Upper lobe of right lung (tissue), 1 donor: ENCODE results near the gene C11orf21. TPM values are rescaled to one million over a fixed set of nuclear protein-coding genes. Genes with fewer than 3 reads are reported as not detected.

Experiments
- ATAC-seq: fragments of 200-7000 bp; cut with Tn5 transposase; one replicate; pipeline ENCODE4 v1.9.1; 2020; ENCODE audit warnings: mild to moderate bottlenecking, moderate library complexity
- DNase-seq: peaks from one replicate; pipeline ENCODE4 v3.0.0-alpha.2; 2020
- H3K27ac ChIP-seq: fragments of 200-600 bp; one replicate; pipeline ENCODE4 v1.8.0; 2022
- H3K27me3 ChIP-seq: fragments of 200-600 bp; one replicate; pipeline ENCODE4 v1.8.0; 2022; ENCODE audit warnings: mild to moderate bottlenecking
- H3K36me3 ChIP-seq: fragments of 200-600 bp; one replicate; pipeline ENCODE4 v1.8.0; 2022
- H3K4me1 ChIP-seq: fragments of 200-600 bp; one replicate; pipeline ENCODE4 v1.8.0; 2022
- H3K4me3 ChIP-seq: fragments of 200-600 bp; one replicate; pipeline ENCODE4 v1.8.0; 2022; ENCODE audit warnings: mild to moderate bottlenecking
- H3K9me3 ChIP-seq: fragments of 200-600 bp; one replicate; pipeline ENCODE4 v1.8.0; 2022
- intact Hi-C: fragments of 100-400 bp; cut with DNase I; formaldehyde crosslinking; loops from one replicate; pipeline ENCODE4 v1.11.0; 2022
- total RNA-seq: library from RNA; stranded (reverse); fragmentation: NEBNext Ultra II Directional; extraction: Animal tissue kit (Norgen Biotek cat#: 25700); gene quantifications from one replicate; pipeline ENCODE4 v1.2.1, GENCODE V29; 2021
- TF ChIP-seq, protein P1 (sequence below): fragments of 200-600 bp; IDR thresholded peaks from one replicate; pipeline ENCODE4 v1.8.0; 2022; ENCODE audit warnings: antibody characterized with exemption
- donor health status: DM: no; HTN: yes; CAD: no; lungs with severe emphysema.

Gene C11orf21
- total RNA-seq, 1 donor from 2014 or later = 6.5 TPM

DNA sequence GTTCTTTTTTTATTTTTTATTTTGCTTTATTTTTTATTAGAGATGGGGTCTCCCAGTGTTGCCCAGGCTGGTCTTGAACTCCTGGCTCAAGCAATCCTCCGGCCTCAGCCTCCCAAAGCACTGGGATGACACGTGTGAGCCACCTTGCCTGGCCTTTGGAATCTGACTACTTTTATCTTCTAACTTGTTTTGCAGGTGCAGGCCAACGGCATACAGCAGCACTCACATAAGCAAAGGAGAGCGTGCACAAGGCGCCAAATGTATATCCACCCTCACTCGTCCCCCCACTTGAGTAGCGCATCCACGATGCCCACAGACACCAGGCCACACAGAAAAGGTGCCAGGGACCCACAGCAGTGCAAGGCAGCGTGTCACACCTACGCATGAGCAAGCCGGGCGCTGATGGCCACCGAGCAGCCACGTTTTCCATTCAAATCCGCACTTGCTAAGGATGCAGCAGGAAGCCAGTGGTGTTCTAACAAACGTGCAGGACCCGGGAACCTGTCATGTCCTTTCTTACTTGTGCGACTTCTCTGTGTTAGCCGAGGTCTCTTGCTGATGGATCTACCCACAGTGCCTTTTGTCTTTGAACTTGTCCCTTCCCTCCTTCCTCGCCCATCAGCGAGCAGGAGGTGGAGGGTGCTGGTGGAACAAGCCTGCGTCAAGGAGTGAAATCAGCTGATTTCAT is 37.2 kb downstream of the C11orf21 start:
- H3K9me3 ChIP-seq = no peaks in the 10 kb centered on the region
- no peak overlapping the region for H3K4me3 ChIP-seq
- DNase-seq (no peak), ATAC-seq (no peak)
- no peak overlapping the region for H3K27ac ChIP-seq
- TF ChIP-seq, protein P1, sequence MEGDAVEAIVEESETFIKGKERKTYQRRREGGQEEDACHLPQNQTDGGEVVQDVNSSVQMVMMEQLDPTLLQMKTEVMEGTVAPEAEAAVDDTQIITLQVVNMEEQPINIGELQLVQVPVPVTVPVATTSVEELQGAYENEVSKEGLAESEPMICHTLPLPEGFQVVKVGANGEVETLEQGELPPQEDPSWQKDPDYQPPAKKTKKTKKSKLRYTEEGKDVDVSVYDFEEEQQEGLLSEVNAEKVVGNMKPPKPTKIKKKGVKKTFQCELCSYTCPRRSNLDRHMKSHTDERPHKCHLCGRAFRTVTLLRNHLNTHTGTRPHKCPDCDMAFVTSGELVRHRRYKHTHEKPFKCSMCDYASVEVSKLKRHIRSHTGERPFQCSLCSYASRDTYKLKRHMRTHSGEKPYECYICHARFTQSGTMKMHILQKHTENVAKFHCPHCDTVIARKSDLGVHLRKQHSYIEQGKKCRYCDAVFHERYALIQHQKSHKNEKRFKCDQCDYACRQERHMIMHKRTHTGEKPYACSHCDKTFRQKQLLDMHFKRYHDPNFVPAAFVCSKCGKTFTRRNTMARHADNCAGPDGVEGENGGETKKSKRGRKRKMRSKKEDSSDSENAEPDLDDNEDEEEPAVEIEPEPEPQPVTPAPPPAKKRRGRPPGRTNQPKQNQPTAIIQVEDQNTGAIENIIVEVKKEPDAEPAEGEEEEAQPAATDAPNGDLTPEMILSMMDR = no peak
- peaks cover 2% of the 10 kb centered on the region for H3K27me3 ChIP-seq
- no peaks in the 10 kb centered on the region for H3K36me3 ChIP-seq
- no peaks in the 10 kb centered on the region for H3K4me1 ChIP-seq
- intact Hi-C loops = no loop called here

DNA sequence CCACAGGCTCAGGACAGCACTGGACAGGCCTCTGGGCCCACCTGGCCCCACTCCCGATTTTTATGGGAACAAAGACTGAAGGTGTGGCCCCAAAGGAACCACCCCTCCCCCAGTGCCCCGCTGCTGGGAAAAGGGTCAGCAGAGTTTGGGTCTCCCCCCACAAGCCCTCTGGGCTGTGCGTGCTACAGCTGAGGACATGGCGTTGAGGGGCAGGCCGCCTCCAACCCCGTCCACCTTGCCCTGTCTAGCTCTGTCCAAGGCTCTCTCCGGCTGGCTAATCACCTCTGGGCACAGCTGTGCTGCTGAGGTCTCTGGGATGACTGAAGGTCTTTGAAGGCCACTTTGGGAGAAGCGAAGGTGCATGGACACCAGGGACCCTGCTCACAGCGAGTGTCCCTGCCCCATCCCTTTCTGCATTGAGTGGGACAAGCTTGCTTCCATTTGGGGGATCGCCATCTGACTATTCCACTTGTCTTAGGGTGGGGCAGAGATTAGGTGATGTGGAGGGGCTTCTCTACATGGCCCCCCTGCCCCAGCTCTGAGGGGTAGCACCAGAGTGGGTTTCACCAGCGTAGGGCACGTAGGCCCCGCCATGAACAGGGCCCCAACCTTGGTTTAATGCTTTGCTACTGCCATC is 37.9 kb downstream of the C11orf21 start:
- Histone ChIP-seq H3K9me3 (no peaks in the 10 kb centered on the region), H3K36me3 (no peaks in the 10 kb centered on the region), H3K4me1 (no peaks in the 10 kb centered on the region), H3K4me3 (no peak overlapping the region), H3K27ac (no peak overlapping the region), H3K27me3 (no peaks in the 10 kb centered on the region)
- TF ChIP-seq, protein P1 = no peak
- no peak for DNase-seq
- ATAC-seq = no peak
- intact Hi-C loops = no loop called here

DNA sequence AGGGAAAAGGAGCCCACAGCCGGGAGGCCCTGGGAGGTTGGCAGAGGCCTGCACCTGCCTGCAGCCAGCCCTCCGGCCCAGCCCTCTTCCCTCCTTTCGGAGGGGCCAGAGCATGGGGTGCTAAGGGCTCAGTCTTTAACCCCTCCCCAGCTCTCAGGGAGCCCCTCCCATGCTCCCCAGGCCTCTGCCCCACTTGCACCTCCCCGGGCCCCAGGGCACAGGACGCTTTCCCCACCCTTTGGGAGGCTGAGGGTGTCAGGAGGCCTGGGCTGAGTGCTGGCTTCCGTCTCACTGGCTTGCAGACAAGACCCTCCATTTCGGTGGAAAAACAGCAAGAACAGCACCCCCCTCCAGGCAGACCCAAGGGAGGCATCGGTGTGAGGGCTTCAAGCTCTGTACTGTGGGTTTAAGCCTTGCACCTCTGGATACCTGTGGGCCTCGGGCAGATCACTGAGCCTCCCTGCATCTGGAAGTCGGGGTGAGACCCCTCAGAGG is 38.6 kb downstream of the C11orf21 start:
- ATAC-seq = no peak
- no peak for DNase-seq
- Histone ChIP-seq H3K27me3 (no peaks in the 10 kb centered on the region), H3K36me3 (no peaks in the 10 kb centered on the region), H3K4me3 (no peak overlapping the region), H3K9me3 (no peaks in the 10 kb centered on the region), H3K27ac (no peak overlapping the region), H3K4me1 (no peaks in the 10 kb centered on the region)
- intact Hi-C loops = no loop called here
- TF ChIP-seq, protein P1 = no peak

DNA sequence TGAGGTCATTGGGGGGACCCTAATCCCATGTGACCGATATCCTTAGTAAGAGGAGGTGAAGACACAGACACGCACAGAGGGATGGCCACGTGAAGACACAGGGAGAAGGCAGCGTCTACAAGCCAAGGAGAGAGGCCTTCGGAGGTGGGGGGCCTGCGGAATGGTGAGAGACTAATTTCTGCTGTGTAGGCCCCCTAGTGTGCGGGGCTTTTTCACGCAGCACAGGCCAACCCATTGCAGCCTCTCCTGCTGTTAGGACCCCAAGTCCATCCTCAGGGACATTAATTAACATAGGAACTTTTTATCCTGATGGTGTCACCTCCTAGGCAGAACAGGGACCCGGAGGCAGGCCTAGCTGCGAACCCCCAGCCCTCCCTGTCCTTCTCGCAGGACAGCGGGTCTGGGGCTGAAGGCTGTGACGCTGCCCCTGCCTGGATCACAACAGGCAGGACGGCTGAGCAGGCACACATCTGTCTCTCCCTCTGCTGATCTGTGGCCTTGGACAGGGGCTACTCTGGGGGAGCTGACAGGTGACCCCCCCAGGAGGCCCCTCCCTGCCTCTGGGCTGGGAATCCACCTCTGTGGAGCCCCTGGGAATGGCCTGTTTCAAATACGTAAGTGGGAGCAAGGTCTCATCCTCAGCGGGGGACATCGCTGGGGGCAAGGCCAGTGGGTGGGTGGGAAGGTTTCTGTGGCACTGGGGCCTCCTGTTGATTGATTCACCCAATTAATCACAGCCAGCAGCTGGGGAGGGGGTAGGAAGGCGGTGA is 39.2 kb downstream of the C11orf21 start:
- Histone ChIP-seq H3K4me3 (no peak overlapping the region), H3K4me1 (no peaks in the 10 kb centered on the region), H3K36me3 (no peaks in the 10 kb centered on the region), H3K27ac (no peak overlapping the region), H3K27me3 (no peaks in the 10 kb centered on the region), H3K9me3 (no peaks in the 10 kb centered on the region)
- intact Hi-C loops = no loop called here
- DNase-seq (no peak), ATAC-seq (no peak)
- TF ChIP-seq, protein P1 = no peak

DNA sequence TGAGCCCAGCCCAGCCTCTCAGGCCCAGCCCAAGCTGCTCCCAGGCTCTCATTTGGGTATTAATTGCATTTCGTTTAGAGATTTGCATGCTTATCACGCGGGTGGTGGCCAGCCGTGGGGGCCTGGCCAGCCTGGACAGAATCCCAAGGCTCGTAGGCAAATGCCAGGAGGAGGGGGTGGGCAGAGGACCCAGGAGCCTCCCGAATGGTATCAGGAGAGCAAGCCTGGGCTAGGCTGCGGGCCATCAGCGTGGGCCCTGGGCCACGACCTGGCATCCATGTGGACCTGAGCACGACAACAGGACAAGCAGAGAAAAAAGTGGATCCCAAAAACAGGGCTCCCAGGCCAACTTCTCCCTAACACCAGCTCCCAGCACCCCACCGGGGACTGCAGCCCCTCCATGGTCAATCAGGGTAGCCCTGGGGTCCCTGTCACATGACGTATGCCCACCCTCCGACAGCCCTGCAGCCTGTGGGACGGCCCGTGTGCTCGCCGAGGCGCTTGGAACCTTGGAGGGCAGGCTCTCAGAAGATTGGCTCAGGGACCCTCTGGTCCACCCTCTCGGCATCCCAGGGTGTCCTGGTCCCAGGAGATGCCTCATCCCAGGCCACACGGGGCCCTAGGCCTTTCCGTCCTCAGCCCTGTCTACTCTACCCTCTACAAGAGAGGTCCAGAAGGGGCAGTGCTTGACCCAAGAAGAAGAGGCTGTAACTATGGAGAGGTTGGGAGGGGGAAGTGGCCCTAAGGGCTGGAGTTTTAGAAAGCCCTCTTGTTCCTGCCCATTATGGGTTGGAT is 40.1 kb downstream of the C11orf21 start:
- no peak overlapping the region for H3K4me3 ChIP-seq
- H3K27me3 ChIP-seq = no peaks in the 10 kb centered on the region
- ATAC-seq (no peak), DNase-seq (peak; percentile 56)
- TF ChIP-seq, protein P1 = no peak
- H3K9me3 ChIP-seq = no peaks in the 10 kb centered on the region
- no peaks in the 10 kb centered on the region for H3K36me3 ChIP-seq
- no peaks in the 10 kb centered on the region for H3K4me1 ChIP-seq
- no peak overlapping the region for H3K27ac ChIP-seq
- intact Hi-C loops = no loop called here
